K562 (cell line): Measurements from ENCODE around the gene FOXO3. TPM values are rescaled to one million over a fixed set of nuclear protein-coding genes. Genes with fewer than 3 reads are reported as not detected.

Experiments used
- ATAC-seq: fragments of 200-7000 bp; cut with Tn5 transposase; 3 replicates; pipeline ENCODE4 v1.9.1; 2020; ENCODE audit warnings: moderate library complexity
- BruUV-seq: library from RNA; stranded (reverse); fragments of 400-500 nt; replicated peaks from 2 replicates; lab custom pipeline; 2021; lab: Mats Ljungman, UMichigan
- CTCF ChIA-PET: fragments of 300-600 bp; formaldehyde crosslinking; extraction: SDS; loops from one replicate; lab custom pipeline; 2021; ENCODE audit warnings: low intra/inter-chr PET ratio; lab: Yijun Ruan, JAX
- POLR2A ChIA-PET: fragments of 300-600, 350-650 bp; sonication (Branson Sonifier 250); formaldehyde crosslinking; extraction: SDS; loops from one replicate; lab custom pipeline; 2021; ENCODE audit warnings: antibody characterized with exemption, inconsistent platforms; lab: Yijun Ruan, JAX
- DNase-seq, 4 experiments: peaks; one replicate each; pipeline versions ENCODE4 v3.0.0 to v3.0.0-alpha.2; 2011 to 2018; ENCODE audit warnings: low spot score in 3 of 4, mixed read lengths in 3 of 4; ENCODE audit errors: extremely low read depth in 1 of 4
- FAIRE-seq: peaks from 2 replicates; lab custom pipeline; 2011; peaks lifted over from hg19 to GRCh38; lab: Jason Lieb, UNC
- H2AFZ ChIP-seq: 2 replicates; pipeline ENCODE4 v1.6.0; 2011; ENCODE audit warnings: low read depth, low read length, control low read depth, inconsistent platforms
- H3K27ac ChIP-seq: fragments of 200-600 bp; 3 replicates; pipeline ENCODE4 v1.8.0; 2011; ENCODE audit warnings: low read depth, mild to moderate bottlenecking, control low read depth, inconsistent platforms, low read length, moderate library complexity, mixed read lengths; ENCODE audit errors: extremely low read depth
- H3K27me3 ChIP-seq, 2 experiments: fragments of 300-600 bp in 1 of 2; 2 replicates in 1 of 2; 3 replicates in 1 of 2; pipeline versions ENCODE4 v1.6.0 to v1.8.0; 2011; ENCODE audit warnings: inconsistent platforms in 2 of 2, low read length in 2 of 2, mild to moderate bottlenecking in 1 of 2, mixed read lengths in 1 of 2, moderate library complexity in 1 of 2; ENCODE audit not compliant: control insufficient read depth in 2 of 2, insufficient read depth in 2 of 2
- H3K36me3 ChIP-seq: fragments of 300-600 bp; 3 replicates; pipeline ENCODE4 v1.8.0; 2011; ENCODE audit warnings: mild to moderate bottlenecking, low read length, inconsistent platforms; ENCODE audit not compliant: control insufficient read depth, insufficient read depth
- H3K4me1 ChIP-seq, 2 experiments: fragments of 200-600 bp in 1 of 2; replicated peaks in 1 of 2; 2 replicates in 1 of 2; 3 replicates in 1 of 2; pipeline versions ENCODE4 v1.5.1 to v1.8.0; 2011; ENCODE audit warnings: inconsistent platforms in 2 of 2, low read length in 2 of 2, mild to moderate bottlenecking in 1 of 2, mixed read lengths in 1 of 2, moderate library complexity in 1 of 2; ENCODE audit not compliant: control insufficient read depth in 2 of 2, insufficient read depth in 2 of 2
- H3K4me2 ChIP-seq: 2 replicates; pipeline ENCODE4 v1.6.1; 2011; ENCODE audit warnings: low read length, control low read depth, inconsistent platforms, mixed read lengths; ENCODE audit not compliant: insufficient read depth
- H3K4me3 ChIP-seq: fragments of 200-600 bp; sonication (generic), shearing (Covaris generic); 2 replicates; pipeline ENCODE4 v1.5.1; 2016; ENCODE audit warnings: control low read depth, inconsistent platforms
- H3K79me2 ChIP-seq: fragments of 200-600 bp; 3 replicates; pipeline ENCODE4 v1.8.0; 2011; ENCODE audit warnings: low read length, inconsistent platforms; ENCODE audit not compliant: control insufficient read depth, insufficient read depth
- H3K9ac ChIP-seq, 2 experiments: 2 replicates each; pipeline versions ENCODE4 v1.6.0 to v1.6.1; 2011; ENCODE audit warnings: low read depth in 2 of 2, low read length in 2 of 2, control low read depth in 1 of 2, inconsistent platforms in 1 of 2, mild to moderate bottlenecking in 1 of 2, mixed read lengths in 1 of 2; ENCODE audit not compliant: insufficient read depth in 1 of 2
- H3K9me1 ChIP-seq: one replicate; pipeline ENCODE4 v1.6.0; 2011; ENCODE audit warnings: inconsistent platforms, mild to moderate bottlenecking, low read length, moderate library complexity; ENCODE audit not compliant: control insufficient read depth, insufficient read depth
- H3K9me3 ChIP-seq: replicated peaks from 2 replicates; pipeline ENCODE4 v1.5.1; 2011; ENCODE audit warnings: low read depth, low read length, inconsistent platforms; ENCODE audit not compliant: control insufficient read depth, insufficient read depth
- H4K20me1 ChIP-seq: replicated peaks from 2 replicates; pipeline ENCODE4 v1.6.1; 2011; ENCODE audit warnings: low read length, inconsistent platforms, mixed read lengths; ENCODE audit not compliant: control insufficient read depth, insufficient read depth
- CREB3 ChIP-seq: fragments of 450-650 bp; conservative IDR thresholded peaks from 2 replicates; pipeline ENCODE4 v1.6.1; 2016; ENCODE audit warnings: missing genetic modification characterization, low read depth, mild to moderate bottlenecking, missing compliant biosample characterization, moderate library complexity
- CTCF ChIP-seq, 3 experiments: IDR thresholded peaks in 2 of 3; conservative IDR thresholded peaks in 1 of 3; 2 replicates each; pipeline ENCODE4 v1.5.1; 2011 to 2012; ENCODE audit warnings: low read length in 3 of 3, mild to moderate bottlenecking in 3 of 3, control low read depth in 2 of 3, improper control_type of control experiment in 1 of 3, inconsistent platforms in 1 of 3, low read depth in 1 of 3, mixed read lengths in 1 of 3, moderate library complexity in 1 of 3; ENCODE audit not compliant: insufficient read depth in 2 of 3
- ELF2 ChIP-seq: fragments of 250-450 bp; sonication (Bioruptor Pico); IDR thresholded peaks from 2 replicates; pipeline ENCODE4 v1.5.0; 2021; ENCODE audit warnings: mild to moderate bottlenecking
- HDGF ChIP-seq: fragments of 450-650 bp; IDR thresholded peaks from 2 replicates; pipeline ENCODE4 v1.6.1; 2016
- HMBOX1 ChIP-seq: sonication (generic); IDR thresholded peaks from 2 replicates; pipeline ENCODE4 v1.6.1; 2016
- HNRNPL ChIP-seq: fragments of 200-400 bp; formaldehyde crosslinking; IDR thresholded peaks from 2 replicates; pipeline ENCODE4 v1.6.1; 2017; ENCODE audit warnings: low read depth, mild to moderate bottlenecking, low read length
- RFX5 ChIP-seq: IDR thresholded peaks from 2 replicates; pipeline ENCODE4 v1.6.1; 2011; ENCODE audit warnings: low read depth, mild to moderate bottlenecking, improper control_type of control experiment, low read length
- SRSF1 ChIP-seq: fragments of 200-400 bp; formaldehyde crosslinking; IDR thresholded peaks from 2 replicates; pipeline ENCODE4 v1.6.1; 2017; ENCODE audit warnings: mild to moderate bottlenecking, low read depth, low read length, moderate library complexity
- THAP7 ChIP-seq: fragments of 250-450 bp; sonication (Bioruptor Pico); IDR thresholded peaks from 2 replicates; pipeline ENCODE4 v1.5.0; 2021
- ZNF592 ChIP-seq: fragments of 450-650 bp; IDR thresholded peaks from 2 replicates; pipeline ENCODE4 v1.6.1; 2017; ENCODE audit warnings: antibody characterized with exemption, mild to moderate bottlenecking
- ZNF717 ChIP-seq: fragments of 250-450 bp; sonication (Bioruptor Pico); IDR thresholded peaks from 2 replicates; pipeline ENCODE4 v1.5.0; 2021
- in situ Hi-C: fragments of 300-500 bp; cut with MboI; formaldehyde crosslinking; loops from 4 replicates; pipeline ENCODE4 v1.15.0; 2018; ENCODE audit warnings: inconsistent platforms, mixed read lengths
- intact Hi-C: fragments of 100-400 bp; cut with micrococcal nuclease; formaldehyde crosslinking; loops from 2 replicates; pipeline ENCODE4 v1.14.2; 2022
- polyA plus RNA-seq, 8 experiments: library from polyadenylated mRNA; depleted of rRNA in 4 of 8; stranded (reverse) in 5 of 8; unstranded in 3 of 8; fragments of >200 nt; fragmentation: Nextera tagmentation in 2 of 8; fragmentation: Illumina TruSeq in 1 of 8; extraction: Ambion mirVana in 2 of 8; extraction: Trizol in 1 of 8; gene quantifications; 2 replicates each; pipeline versions ENCODE4 v1.2.1 to v1.2.3, GENCODE V29; 2011 to 2014; ENCODE audit warnings: inconsistent platforms in 1 of 8, missing spikeins in 1 of 8
- total RNA-seq, 7 experiments: library from RNA; depleted of rRNA in 6 of 7; stranded (reverse); fragments of >200 nt in 6 of 7; fragmentation: Illumina TruSeq in 2 of 7; extraction: Trizol in 2 of 7; gene quantifications; 2 replicates each; pipeline versions ENCODE4 v1.2.1 to v1.2.3, GENCODE V29; 2011 to 2021; ENCODE audit warnings: low replicate concordance in 1 of 7

Gene FOXO3
- total and polyA plus RNA-seq, 9 of the 15 experiments (the other 6 are each of a cell fraction or from before 2014, with no cell fraction given): 3.0 to 14.6 (median 6.0) TPM

- ATAC-seq (no peak), DNase-seq (no peak), FAIRE-seq (peak; percentile 66)
- in situ Hi-C loops (no loop called here), intact Hi-C loops (no loop called here)
- H3K4me2 ChIP-seq: no peak overlapping the region
- ChIA-PET POLR2A (interaction anchor here (1.0 kb wide), 1 partner anchor 95 kb away, joined by 4 read pairs; no protein-coding TSS in a partner anchor), CTCF (no interaction called here)
- no peaks in the 10 kb centered on the region for H3K9me1 ChIP-seq
- H4K20me1 ChIP-seq: no peaks in the 10 kb centered on the region; the same call in 1 of the 2 replicates
- no peaks in the 10 kb centered on the region for H3K9me3 ChIP-seq
- TF ChIP-seq HDGF (no peak), ZNF717 (CRISPR knock-in tag) (no peak), THAP7 (no peak), CREB3 (tag) (no peak), ZNF592 (no peak), HMBOX1 (no peak), CTCF (IDR thresholded peaks at IDR 0.05 in 2 of 3, conservative IDR thresholded peaks at IDR 0.05 in 1 of 3; ENCODE audit: insufficient read depth in 2 of 3, low read depth in 1 of 3, low read length in 3 of 3) (no peak), HNRNPL (no peak), ELF2 (CRISPR knock-in tag) (no peak), RFX5 (no peak), SRSF1 (no peak)
- H3K79me2 ChIP-seq: no peaks in the 10 kb centered on the region
- no peaks in the 10 kb centered on the region for H3K4me1 ChIP-seq
- H3K36me3 ChIP-seq: no peaks in the 10 kb centered on the region
- H3K27me3 ChIP-seq: no peaks in the 10 kb centered on the region
- no peak overlapping the region for H3K27ac ChIP-seq
- no peak overlapping the region for H2AFZ ChIP-seq
- no TSS peak for BruUV-seq
- no peak overlapping the region for H3K9ac ChIP-seq
- H3K4me3 ChIP-seq: no peak overlapping the region
Observed at GRCh38 chr6:108652375-108652774, 91.7 kb downstream of the FOXO3 start.
